HG03469 (cell line): ENCODE results near the gene PLA2G7.
"Not testable (repeated sequence)": the region's sequence is repeated elsewhere in the genome, so short reads cannot be mapped to it uniquely, and the experiment has no call there.

Experiments
- ATAC-seq: cut with Tn5 transposase; IDR thresholded peaks from one replicate; pipeline ENCODE4 v1.9.1; 2021; ENCODE audit warnings: mild to moderate bottlenecking, moderate library complexity, moderate number of reproducible peaks; ENCODE audit not compliant: unreplicated experiment

Gene PLA2G7

GRCh38 chr6:46734867-46735719 is at the start of gene PLA2G7:
TSS of gene PLA2G7 (minus strand) at chr6:46735375. CDS start at chr6:46722891, 12,484 bp downstream.
- no peak for ATAC-seq

DNA sequence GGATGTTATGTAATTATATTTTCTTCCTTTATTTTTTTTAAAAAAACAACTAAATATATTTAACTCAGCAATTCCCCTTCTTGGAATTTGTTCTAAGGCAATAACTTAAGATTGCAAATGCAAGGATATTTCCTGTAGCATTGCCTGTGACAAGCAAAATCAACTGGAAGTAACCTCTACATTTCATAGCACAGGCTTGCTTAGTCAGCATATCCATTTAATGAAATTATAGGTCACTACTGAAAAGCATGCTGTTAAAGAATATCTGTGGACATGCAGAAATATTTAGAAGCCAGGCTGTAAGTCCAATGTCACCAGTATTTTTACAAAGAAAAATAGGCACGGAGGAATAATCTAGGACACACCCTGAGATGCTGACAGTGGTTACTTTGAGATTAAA is 49.4 kb upstream of the PLA2G7 start:
- ATAC-seq = no peak

GRCh38 chr6:46781478-46782378 is 46.6 kb upstream of the PLA2G7 start:
- ATAC-seq = no peak

- ATAC-seq = no peak
These were observed 42.5 kb upstream of the PLA2G7 start for GRCh38 chr6:46777476-46778346.

DNA sequence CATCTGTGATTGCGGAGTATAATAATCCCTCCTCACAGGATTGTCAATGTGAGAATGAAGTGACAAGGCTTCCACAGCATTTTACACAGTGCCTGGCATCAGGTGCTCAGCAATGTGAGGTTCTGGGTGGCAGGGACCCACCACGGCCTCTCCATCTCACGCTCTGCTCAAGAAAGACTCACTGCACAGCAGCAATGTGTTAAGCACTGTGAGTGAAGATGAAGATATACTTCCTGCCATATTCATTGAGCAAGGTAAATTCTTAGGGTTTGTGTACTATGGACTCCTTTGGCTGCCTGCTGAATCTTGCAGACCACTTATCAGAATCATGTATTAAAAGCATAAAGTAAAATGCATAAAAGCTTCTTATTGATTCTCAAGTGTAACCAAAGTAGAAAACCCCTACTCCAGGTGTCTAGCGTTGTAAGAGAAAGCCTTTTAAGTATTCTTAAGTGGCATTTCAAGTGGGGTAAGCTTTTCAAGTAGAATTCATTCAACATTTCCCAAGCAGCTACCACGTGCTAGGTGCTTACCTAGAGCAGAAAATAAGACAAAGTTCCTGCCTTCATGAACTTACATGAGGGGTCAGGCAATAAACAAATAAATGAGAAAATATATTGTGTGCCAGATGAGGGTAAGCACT is 41.0 kb upstream of the PLA2G7 start:
- ATAC-seq = no peak

GRCh38 chr6:46774736-46775135 is 39.6 kb upstream of the PLA2G7 start:
- ATAC-seq = not testable (repeated sequence)

DNA sequence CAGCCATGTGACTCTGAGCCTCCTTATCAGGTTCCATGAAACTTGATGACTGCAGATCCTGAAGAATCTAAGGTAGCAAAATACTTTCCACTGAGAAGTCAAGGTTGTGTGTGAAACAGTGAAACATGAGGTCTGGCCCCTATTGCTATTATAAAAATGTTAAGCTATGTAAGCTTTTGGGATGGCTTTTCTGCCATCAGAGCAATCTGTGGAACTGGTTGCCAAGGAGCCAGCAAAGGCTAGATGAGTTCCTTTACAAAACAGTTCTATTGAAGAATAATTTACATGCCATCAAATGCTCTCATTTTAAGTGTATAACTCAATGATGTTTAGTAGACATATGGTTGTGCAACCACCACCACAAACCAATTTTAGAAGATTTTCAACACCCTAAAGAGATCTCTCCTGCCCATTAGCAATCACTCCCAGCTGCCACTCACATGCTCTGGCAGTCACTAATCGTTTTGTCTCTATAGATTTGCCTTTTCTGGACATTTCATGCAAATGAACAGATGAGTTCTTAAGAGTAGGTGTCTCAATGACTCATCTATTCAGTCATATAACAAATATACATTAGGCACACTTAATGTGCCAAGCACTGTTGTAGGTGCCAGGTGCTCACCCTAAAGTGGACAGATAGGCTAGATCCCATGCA is 38.2 kb upstream of the PLA2G7 start:
- ATAC-seq = no peak

DNA sequence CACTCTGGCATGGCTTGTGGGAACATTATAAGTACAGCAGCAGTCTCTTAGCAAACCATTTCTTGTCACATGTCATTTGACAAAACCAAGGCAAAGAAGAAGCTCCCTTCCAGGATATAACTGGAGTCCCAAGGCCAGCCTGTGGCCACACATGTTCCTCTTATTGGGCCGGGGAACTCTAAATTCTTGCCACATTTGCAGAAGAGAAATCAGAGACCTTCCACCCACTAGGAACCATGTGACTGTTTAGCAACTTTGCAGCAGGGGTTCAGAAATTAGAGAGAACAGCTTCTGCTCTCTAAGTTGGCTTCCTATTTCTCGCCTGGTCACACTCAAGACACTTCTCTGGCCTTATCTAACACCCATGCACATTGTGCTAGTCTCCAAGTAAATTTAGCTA is 37.6 kb upstream of the PLA2G7 start:
- ATAC-seq = peak; percentile 70

- ATAC-seq = no peak
These were observed 36.8 kb upstream of the PLA2G7 start for GRCh38 chr6:46772016-46772415.

GRCh38 chr6:46764961-46765360 is 29.8 kb upstream of the PLA2G7 start:
- ATAC-seq = no peak

GRCh38 chr6:46764280-46764679 is 29.1 kb upstream of the PLA2G7 start:
- ATAC-seq = not testable (repeated sequence)

DNA sequence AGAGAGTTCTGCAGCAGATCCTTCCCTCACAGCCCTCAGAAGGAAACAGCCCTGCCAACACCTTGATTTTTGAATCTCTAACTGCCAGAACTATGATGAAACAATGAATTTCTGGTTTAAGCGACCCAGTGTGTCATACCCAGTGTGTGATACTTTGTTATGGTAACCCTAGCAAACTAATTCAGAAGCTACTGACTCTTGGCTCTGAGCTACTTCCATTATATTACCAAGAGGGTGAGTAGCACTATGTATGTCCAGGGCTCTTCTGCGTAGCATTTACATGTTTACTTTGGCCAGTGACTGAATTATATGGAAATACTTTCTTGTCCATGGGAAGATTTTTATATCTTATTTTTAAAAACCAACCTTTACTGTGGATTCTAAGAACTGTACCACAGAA is 28.3 kb upstream of the PLA2G7 start:
- no peak for ATAC-seq

DNA sequence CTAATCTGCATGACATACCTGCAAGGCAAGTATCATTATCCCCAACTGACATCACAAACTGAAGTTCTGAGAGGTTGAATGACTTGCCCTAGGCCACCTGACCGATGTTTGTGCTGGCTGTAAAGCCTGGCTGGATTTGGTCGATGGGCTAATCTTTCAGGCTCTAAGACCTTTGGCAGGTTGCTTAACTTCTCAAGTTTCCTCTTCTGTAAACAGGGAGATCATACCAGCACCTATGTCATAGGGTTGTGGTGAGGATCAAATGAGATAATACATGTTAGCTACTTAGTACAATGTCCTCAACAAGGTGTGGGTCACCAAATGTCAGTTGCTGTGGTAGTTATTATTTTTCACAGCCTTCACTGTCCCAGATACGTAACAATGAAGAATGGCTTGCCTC is 25.8 kb upstream of the PLA2G7 start:
- no peak for ATAC-seq

DNA sequence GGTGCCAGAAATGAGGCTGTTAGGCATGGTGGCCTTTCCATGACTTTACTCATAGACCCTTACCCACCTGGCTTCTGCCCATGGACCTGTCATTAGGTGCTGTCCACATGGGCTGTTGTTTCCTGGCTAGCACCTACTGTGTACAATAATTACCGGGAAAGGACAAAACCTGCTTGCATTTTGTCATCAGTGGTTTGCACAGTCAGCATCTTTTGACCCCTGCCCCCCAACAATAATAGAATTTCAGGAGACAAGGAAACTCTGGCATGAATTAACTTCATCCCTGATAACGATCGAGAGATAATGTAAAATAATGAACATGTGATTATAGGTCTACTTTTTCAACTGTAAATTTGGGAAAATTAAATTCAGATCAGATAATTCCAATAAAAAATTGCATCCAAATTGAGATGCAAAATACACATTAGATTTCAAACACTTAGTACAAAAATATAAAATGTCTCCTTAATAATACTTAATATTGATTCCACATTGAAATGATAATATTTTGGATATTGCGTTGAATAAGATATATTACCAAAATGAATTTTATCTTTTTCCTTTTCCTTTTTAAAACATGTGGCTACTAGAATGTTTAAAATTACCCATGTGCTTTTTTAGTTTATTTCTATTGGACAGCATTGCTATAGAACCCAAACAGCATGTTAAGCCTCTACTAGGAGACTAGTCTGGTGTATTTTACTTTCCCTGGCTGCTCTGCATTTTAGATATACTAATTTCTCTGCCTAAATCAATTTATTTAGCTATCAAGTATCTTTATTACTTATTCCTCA is 24.0 kb upstream of the PLA2G7 start:
- ATAC-seq = no peak

- no peak for ATAC-seq
These were observed 22.0 kb upstream of the PLA2G7 start for GRCh38 chr6:46757214-46757596.

DNA sequence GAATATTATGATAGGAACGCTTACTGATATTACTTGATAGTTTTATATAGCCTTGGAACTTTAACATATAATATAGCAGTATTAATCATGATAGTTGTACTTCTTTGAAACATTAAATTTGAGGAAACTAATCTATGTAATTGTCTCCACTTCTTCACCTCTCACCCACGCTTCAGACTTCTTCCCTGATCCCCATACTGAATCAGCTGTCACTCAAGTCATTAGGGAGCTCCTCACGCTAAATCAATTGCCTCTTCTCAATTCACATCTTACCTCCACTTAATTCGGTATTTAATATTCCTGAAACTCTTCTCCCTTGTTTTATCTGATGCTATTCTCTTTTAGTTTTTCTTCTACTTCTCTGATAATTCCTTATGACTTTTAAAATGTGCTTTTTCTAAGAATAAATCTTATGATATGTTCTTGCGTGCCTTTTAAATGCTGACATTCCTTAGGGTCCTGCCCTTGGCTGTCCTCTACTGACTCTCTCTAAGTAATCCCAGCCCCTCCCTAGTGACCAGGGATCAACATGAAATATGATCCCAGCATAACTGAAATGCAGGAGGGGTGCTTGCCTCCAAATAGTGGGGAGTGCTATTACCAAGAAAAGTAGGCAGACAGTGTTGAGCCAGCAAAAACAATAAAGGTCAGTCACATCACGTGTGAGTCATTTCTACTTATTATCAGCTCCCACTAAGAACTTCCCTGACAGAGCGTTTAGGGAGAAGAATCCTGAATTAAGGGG is 21.5 kb upstream of the PLA2G7 start:
- no peak for ATAC-seq

- no peak for ATAC-seq
These were observed 20.7 kb upstream of the PLA2G7 start for GRCh38 chr6:46755865-46756264.

DNA sequence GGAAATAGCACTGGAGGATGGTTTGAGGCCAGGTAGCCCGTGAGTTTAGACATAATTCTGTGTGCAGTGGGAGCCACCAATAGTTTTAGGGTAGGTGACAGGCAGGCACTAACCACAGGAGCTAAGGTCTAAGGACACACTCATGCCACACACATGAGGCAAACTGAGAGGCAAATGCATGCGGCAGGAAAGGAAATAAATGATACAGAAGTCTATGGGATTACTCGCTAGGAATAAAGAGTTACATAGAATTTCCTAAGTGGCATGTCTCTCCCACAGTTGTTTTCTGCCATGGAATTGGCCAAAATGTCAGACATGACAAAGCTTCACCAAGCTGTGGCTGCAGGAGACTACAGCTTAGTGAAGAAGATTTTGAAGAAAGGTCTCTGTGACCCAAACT is 16.5 kb upstream of the PLA2G7 start:
- ATAC-seq = no peak
